Measurements from ENCODE around the gene OXNAD1. TPM values are rescaled to one million over a fixed set of nuclear protein-coding genes. Genes with fewer than 3 reads are reported as not detected.

OXNAD1 gene
- total RNA-seq, 1 experiment from 2014 or later = 23.7 TPM

DNA sequence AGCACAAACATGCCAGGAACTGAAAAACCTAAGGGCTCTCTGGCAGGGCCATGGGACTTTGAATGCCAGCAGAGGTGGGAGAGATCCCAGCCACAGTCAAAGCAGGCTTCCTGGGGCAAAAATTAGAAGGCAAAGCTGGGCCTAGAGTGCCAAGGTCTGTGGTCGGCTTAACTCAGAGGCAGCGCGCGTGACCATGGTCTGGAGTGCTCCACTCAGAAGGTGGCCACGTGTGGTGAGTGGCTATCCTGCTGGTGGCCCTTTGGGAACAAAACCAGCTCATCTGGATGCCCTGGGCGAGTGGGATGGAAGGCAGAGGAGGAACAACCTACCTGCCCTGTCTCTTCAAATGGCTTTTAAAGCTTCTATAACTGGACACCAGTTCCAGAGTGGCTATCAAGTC is 63.1 kb downstream of the OXNAD1 start:
- Histone ChIP-seq H3K18ac (ENCODE audit: insufficient read length, low read depth, low read length) (no peak overlapping the region), H2BK20ac (ENCODE audit: low read depth, low read length, poor library complexity, severe bottlenecking) (no peak overlapping the region), H4K20me1 (ENCODE audit: control insufficient read depth, insufficient read depth, insufficient read length) (no peaks in the 10 kb centered on the region), H3K9me3 (ENCODE audit: control insufficient read depth, low read depth, low read length) (no peaks in the 10 kb centered on the region), H2AK5ac (ENCODE audit: insufficient read length, low read length) (no peak overlapping the region), H3K9ac (ENCODE audit: extremely low read depth, insufficient read length, low read length) (no peak overlapping the region), H4K91ac (ENCODE audit: insufficient read length, low read depth, low read length) (no peak overlapping the region), H3K14ac (ENCODE audit: insufficient read depth, low read length) (no peak overlapping the region; the same call in 1 of the 2 replicates), H3K4ac (ENCODE audit: low read depth, low read length) (no peak overlapping the region), H3K23ac (ENCODE audit: insufficient read length, low read depth, low read length) (no peak overlapping the region), H3K27me3 (ENCODE audit: insufficient read depth, low read length) (no peaks in the 10 kb centered on the region), H3K27ac (ENCODE audit: insufficient read length, low read depth, low read length) (no peak overlapping the region), H4K8ac (replicated peaks; ENCODE audit: insufficient read length, low read depth, low read length) (no peak overlapping the region), H2BK5ac (ENCODE audit: insufficient read length, low read length) (no peak overlapping the region), H2BK120ac (ENCODE audit: low read depth, low read length, poor library complexity, severe bottlenecking) (no peak overlapping the region), H3T11ph (ENCODE audit: low read length) (no peak overlapping the region), H3K4me1 (ENCODE audit: insufficient read depth, low read length) (peaks cover 3% of the 10 kb centered on the region; the same call in 1 of the 2 replicates), H2BK15ac (ENCODE audit: low read depth, low read length) (no peak overlapping the region), H2BK12ac (ENCODE audit: insufficient read length, low read depth, low read length) (no peak overlapping the region), H2AFZ (ENCODE audit: low read length) (no peak overlapping the region), H3K79me2 (ENCODE audit: insufficient read depth, low read length) (no peaks in the 10 kb centered on the region), H3K4me2 (ENCODE audit: insufficient read depth, insufficient read length, low read length) (no peak overlapping the region), H3K79me1 (ENCODE audit: insufficient read depth, low read depth, low read length, poor library complexity, severe bottlenecking) (no peaks in the 10 kb centered on the region), H3K23me2 (ENCODE audit: insufficient read length, low read depth, low read length, poor library complexity, severe bottlenecking) (no peaks in the 10 kb centered on the region), H3K56ac (ENCODE audit: insufficient read length, low read depth, low read length) (no peak overlapping the region), H4K5ac (ENCODE audit: insufficient read length, low read depth, low read length) (no peak overlapping the region)
- DNase-seq = no peak
- TF ChIP-seq, protein P1, sequence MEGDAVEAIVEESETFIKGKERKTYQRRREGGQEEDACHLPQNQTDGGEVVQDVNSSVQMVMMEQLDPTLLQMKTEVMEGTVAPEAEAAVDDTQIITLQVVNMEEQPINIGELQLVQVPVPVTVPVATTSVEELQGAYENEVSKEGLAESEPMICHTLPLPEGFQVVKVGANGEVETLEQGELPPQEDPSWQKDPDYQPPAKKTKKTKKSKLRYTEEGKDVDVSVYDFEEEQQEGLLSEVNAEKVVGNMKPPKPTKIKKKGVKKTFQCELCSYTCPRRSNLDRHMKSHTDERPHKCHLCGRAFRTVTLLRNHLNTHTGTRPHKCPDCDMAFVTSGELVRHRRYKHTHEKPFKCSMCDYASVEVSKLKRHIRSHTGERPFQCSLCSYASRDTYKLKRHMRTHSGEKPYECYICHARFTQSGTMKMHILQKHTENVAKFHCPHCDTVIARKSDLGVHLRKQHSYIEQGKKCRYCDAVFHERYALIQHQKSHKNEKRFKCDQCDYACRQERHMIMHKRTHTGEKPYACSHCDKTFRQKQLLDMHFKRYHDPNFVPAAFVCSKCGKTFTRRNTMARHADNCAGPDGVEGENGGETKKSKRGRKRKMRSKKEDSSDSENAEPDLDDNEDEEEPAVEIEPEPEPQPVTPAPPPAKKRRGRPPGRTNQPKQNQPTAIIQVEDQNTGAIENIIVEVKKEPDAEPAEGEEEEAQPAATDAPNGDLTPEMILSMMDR (conservative IDR thresholded peaks at IDR 0.05) = no peak
- WGBS (ENCODE audit: extremely low coverage, insufficient read length, low lambda C conversion rate) = no CpG with 5 or more reads among the region's 6 CpGs
- Mint-ChIP-seq H3K4me1 (peaks cover 7 to 17% of the 10 kb centered on the region in 2 experiments), H3K4me3 (no peak overlapping the region), H3K36me3 (ENCODE audit: insufficient read depth in 1 of 3, low read depth in 3 of 3) (peaks cover 22 to 43% (median 35%) of the 10 kb centered on the region in 3 experiments), H3K27ac (no peak overlapping the region), H3K27me3 (ENCODE audit: low read depth) (no peaks in the 10 kb centered on the region; the same call in 1 of the 2 replicates), H3K9me3 (peaks cover 5 to 11% of the 10 kb centered on the region in 2 experiments; a peak in 4 of 5 replicates)
